ENCODE data around the gene UQCRC1. TPM values are rescaled to one million over a fixed set of nuclear protein-coding genes. Genes with fewer than 3 reads are reported as not detected.

The UQCRC1 gene
- total RNA-seq, 1 donor from 2014 or later = 946 TPM

DNA sequence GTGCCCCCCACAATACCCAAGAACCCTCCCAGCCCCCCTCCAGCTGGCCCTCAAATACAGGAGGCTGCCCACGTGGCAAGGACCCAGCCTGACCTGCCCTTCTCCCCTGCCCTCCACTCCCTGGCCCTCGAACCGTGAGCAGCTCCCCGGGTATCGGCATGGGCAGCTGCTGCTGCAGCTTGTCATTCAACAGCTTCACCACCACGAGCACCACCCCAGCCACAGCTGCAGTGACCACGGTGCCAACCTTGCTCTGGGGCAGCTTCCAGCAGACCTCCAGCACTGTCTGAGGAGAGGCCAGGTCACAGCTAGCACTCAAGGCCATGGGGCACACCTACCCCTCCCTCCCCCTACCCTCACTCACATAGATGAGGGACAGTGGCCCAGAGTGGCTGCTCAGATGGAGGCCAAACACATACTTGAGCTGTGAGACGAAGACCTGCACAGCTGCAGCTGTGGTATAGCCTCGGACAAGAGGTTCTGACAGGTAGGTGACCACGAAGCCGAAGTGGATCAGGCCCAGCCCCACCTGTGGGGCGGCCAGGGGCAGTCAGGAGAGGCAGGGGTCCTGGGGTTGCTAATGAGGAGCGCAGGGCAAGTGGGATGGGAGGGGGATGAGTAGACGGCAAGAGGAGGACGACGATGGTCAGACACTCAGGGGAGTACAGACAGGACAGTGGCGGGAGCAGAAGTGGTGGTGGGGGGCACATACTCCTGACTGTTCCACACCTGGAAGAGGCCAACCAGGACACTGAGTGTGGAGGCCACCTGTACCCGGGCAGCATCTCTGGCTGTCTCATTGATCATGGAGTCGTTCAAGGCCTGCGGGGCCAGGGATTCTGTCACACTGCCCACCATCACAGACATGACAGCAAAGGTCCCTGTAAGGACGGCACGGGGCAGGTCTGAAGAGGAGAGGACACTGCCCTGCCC, 22.3 kb upstream of the UQCRC1 start:
- FAIRE-seq (peak; percentile 28), DNase-seq (ENCODE audit: low read depth) (no peak)
- no peak for TF ChIP-seq CTCF (IDR thresholded peaks at IDR 0.05; ENCODE audit: insufficient read depth, low read length, severe bottlenecking)
- H3K4me3 ChIP-seq (ENCODE audit: low read depth, low read length) = no peak overlapping the region
- peaks cover 43% of the 10 kb centered on the region for H3K36me3 ChIP-seq (ENCODE audit: control insufficient read depth, insufficient read depth, low read length)
- no peaks in the 10 kb centered on the region for H3K27me3 ChIP-seq (ENCODE audit: control insufficient read depth, insufficient read depth, low read length)

GRCh38 chr3:48630833-48631232, 21.4 kb upstream of the UQCRC1 start:
- Histone ChIP-seq H3K36me3 (ENCODE audit: control insufficient read depth, insufficient read depth, low read length) (peaks cover 47% of the 10 kb centered on the region), H3K27me3 (ENCODE audit: control insufficient read depth, insufficient read depth, low read length) (no peaks in the 10 kb centered on the region), H3K4me3 (ENCODE audit: low read depth, low read length) (no peak overlapping the region)
- DNase-seq (ENCODE audit: low read depth) = no peak
- FAIRE-seq = no peak
- no peak for TF ChIP-seq CTCF (IDR thresholded peaks at IDR 0.05; ENCODE audit: insufficient read depth, low read length, severe bottlenecking)

GRCh38 chr3:48630407-48630806, 21.0 kb upstream of the UQCRC1 start:
- H3K4me3 ChIP-seq (ENCODE audit: low read depth, low read length) = no peak overlapping the region
- TF ChIP-seq CTCF (IDR thresholded peaks at IDR 0.05; ENCODE audit: insufficient read depth, low read length, severe bottlenecking) = no peak
- FAIRE-seq (peak; percentile 76), DNase-seq (ENCODE audit: low read depth) (no peak)
- no peaks in the 10 kb centered on the region for H3K27me3 ChIP-seq (ENCODE audit: control insufficient read depth, insufficient read depth, low read length)
- peaks cover 47% of the 10 kb centered on the region for H3K36me3 ChIP-seq (ENCODE audit: control insufficient read depth, insufficient read depth, low read length)

GRCh38 chr3:48629894-48630293, 20.4 kb upstream of the UQCRC1 start:
- no peak overlapping the region for H3K4me3 ChIP-seq (ENCODE audit: low read depth, low read length)
- no peaks in the 10 kb centered on the region for H3K27me3 ChIP-seq (ENCODE audit: control insufficient read depth, insufficient read depth, low read length)
- DNase-seq (ENCODE audit: low read depth) (no peak), FAIRE-seq (no peak)
- TF ChIP-seq CTCF (IDR thresholded peaks at IDR 0.05; ENCODE audit: insufficient read depth, low read length, severe bottlenecking) = no peak
- peaks cover 47% of the 10 kb centered on the region for H3K36me3 ChIP-seq (ENCODE audit: control insufficient read depth, insufficient read depth, low read length)

DNA sequence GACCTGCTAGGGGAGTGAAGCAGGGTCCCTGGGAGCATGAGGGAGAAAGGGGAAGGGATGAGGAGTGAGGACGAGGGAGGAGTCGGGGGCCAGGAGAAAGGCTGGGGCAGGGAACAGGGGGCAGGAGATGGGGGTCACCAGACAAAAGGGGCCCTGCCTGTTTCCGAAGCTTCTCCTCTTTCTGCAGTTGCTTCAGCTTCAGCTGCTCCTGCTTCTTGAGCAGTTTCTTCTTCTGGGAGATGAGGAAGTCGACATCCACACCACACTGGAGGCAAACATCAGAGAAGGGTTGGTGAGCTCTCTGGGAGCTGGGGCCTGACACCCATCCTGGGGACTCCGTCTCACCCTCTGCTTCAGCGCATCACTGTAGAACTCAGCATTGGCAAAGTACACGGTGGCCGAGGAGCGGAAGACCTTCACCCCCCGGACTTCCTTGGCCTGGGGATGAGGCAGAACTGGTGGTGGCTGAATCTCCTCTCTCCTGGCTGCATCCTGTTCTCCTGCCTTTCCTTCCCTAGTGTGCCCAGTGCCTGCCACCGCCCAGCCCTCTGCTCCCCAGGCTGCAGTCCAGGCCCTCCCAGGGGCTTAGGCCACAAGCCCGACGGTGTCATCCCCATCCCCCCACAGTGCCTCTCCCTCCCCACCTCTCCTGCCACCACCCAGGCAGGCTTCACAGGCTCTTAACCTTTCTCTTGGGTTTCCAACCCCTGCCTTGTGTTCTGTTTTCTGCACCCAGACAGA, 19.0 kb upstream of the UQCRC1 start:
- TF ChIP-seq CTCF (IDR thresholded peaks at IDR 0.05; ENCODE audit: insufficient read depth, low read length, severe bottlenecking) = no peak
- Histone ChIP-seq H3K4me3 (ENCODE audit: low read depth, low read length) (no peak overlapping the region), H3K27me3 (ENCODE audit: control insufficient read depth, insufficient read depth, low read length) (no peaks in the 10 kb centered on the region), H3K36me3 (ENCODE audit: control insufficient read depth, insufficient read depth, low read length) (peaks cover 47% of the 10 kb centered on the region)
- FAIRE-seq (peak; percentile 18), DNase-seq (ENCODE audit: low read depth) (no peak)
